H9 (cell line): Measurements from ENCODE around the gene HSPA8. TPM values are rescaled to one million over a fixed set of nuclear protein-coding genes. Genes with fewer than 3 reads are reported as not detected.

Experiments
- DNase-seq: peaks from one replicate; pipeline ENCODE4 v3.0.0-alpha.2; 2017
- H2AFZ ChIP-seq: one replicate; pipeline ENCODE4 v1.6.1; 2013; ENCODE audit warnings: mild to moderate bottlenecking, low read length, control low read depth, moderate library complexity
- H2AK5ac ChIP-seq: 2 replicates; pipeline ENCODE4 v1.6.1; 2013; ENCODE audit warnings: low read length, control low read depth, mixed read lengths; ENCODE audit not compliant: insufficient read length
- H2BK120ac ChIP-seq: one replicate; pipeline ENCODE4 v1.6.1; 2013; ENCODE audit warnings: low read depth, mild to moderate bottlenecking, low read length, control low read depth, inconsistent platforms; ENCODE audit not compliant: poor library complexity, severe bottlenecking
- H2BK12ac ChIP-seq: 2 replicates; pipeline ENCODE4 v1.6.1; 2013; ENCODE audit warnings: low read length, control low read depth, mixed read lengths, low read depth; ENCODE audit not compliant: insufficient read length
- H2BK15ac ChIP-seq: 2 replicates; pipeline ENCODE4 v1.6.1; 2013; ENCODE audit warnings: low read depth, low read length, control low read depth
- H2BK20ac ChIP-seq: one replicate; pipeline ENCODE4 v1.6.1; 2013; ENCODE audit warnings: low read depth, mild to moderate bottlenecking, low read length, control low read depth, inconsistent platforms; ENCODE audit not compliant: poor library complexity, severe bottlenecking
- H2BK5ac ChIP-seq: 2 replicates; pipeline ENCODE4 v1.6.1; 2013; ENCODE audit warnings: low read length, control low read depth, mixed read lengths; ENCODE audit not compliant: insufficient read length
- H3K14ac ChIP-seq: 2 replicates; pipeline ENCODE4 v1.6.1; 2013; ENCODE audit warnings: low read length, control low read depth; ENCODE audit not compliant: insufficient read depth
- H3K18ac ChIP-seq: 2 replicates; pipeline ENCODE4 v1.6.1; 2013; ENCODE audit warnings: low read depth, mild to moderate bottlenecking, mixed read lengths, low read length, control low read depth; ENCODE audit not compliant: insufficient read length
- H3K23ac ChIP-seq: 2 replicates; pipeline ENCODE4 v1.6.1; 2013; ENCODE audit warnings: low read length, control low read depth, mixed read lengths, low read depth; ENCODE audit not compliant: insufficient read length
- H3K23me2 ChIP-seq: 2 replicates; pipeline ENCODE4 v1.6.1; 2013; ENCODE audit warnings: low read depth, mild to moderate bottlenecking, mixed read lengths, low read length, control low read depth; ENCODE audit not compliant: insufficient read length, poor library complexity, severe bottlenecking
- H3K27ac ChIP-seq: 2 replicates; pipeline ENCODE4 v1.5.1; 2013; ENCODE audit warnings: low read length, control low read depth, mixed read lengths, low read depth; ENCODE audit not compliant: insufficient read length
- H3K27me3 ChIP-seq: 2 replicates; pipeline ENCODE4 v1.6.1; 2013; ENCODE audit warnings: low read length, control low read depth, inconsistent platforms; ENCODE audit not compliant: insufficient read depth
- H3K4ac ChIP-seq: 2 replicates; pipeline ENCODE4 v1.6.1; 2013; ENCODE audit warnings: low read depth, mild to moderate bottlenecking, control low read depth, inconsistent platforms, low read length, moderate library complexity
- H3K4me1 ChIP-seq: 2 replicates; pipeline ENCODE4 v1.6.1; 2013; ENCODE audit warnings: low read length, control low read depth, inconsistent platforms; ENCODE audit not compliant: insufficient read depth
- H3K4me2 ChIP-seq: 2 replicates; pipeline ENCODE4 v1.6.1; 2013; ENCODE audit warnings: low read length, control low read depth, mixed read lengths; ENCODE audit not compliant: insufficient read length, insufficient read depth
- H3K56ac ChIP-seq: 2 replicates; pipeline ENCODE4 v1.6.1; 2013; ENCODE audit warnings: low read depth, mild to moderate bottlenecking, mixed read lengths, low read length, control low read depth; ENCODE audit not compliant: insufficient read length
- H3K79me1 ChIP-seq: 2 replicates; pipeline ENCODE4 v1.6.1; 2013; ENCODE audit warnings: low read depth, mild to moderate bottlenecking, moderate library complexity, low read length, control low read depth, inconsistent platforms; ENCODE audit not compliant: insufficient read depth, poor library complexity, severe bottlenecking
- H3K79me2 ChIP-seq: 2 replicates; pipeline ENCODE4 v1.6.1; 2013; ENCODE audit warnings: low read length, control low read depth, inconsistent platforms; ENCODE audit not compliant: insufficient read depth
- H3K9ac ChIP-seq: 2 replicates; pipeline ENCODE4 v1.6.1; 2013; ENCODE audit warnings: low read length, control low read depth, mixed read lengths; ENCODE audit not compliant: insufficient read length; ENCODE audit errors: extremely low read depth
- H3K9me3 ChIP-seq: one replicate; pipeline ENCODE4 v1.6.1; 2013; ENCODE audit warnings: low read depth, low read length, inconsistent platforms; ENCODE audit not compliant: control insufficient read depth
- H3T11ph ChIP-seq: one replicate; pipeline ENCODE4 v1.6.1; 2013; ENCODE audit warnings: mild to moderate bottlenecking, low read length, control low read depth, inconsistent platforms
- H4K20me1 ChIP-seq: one replicate; pipeline ENCODE4 v1.6.1; 2013; ENCODE audit not compliant: control insufficient read depth, insufficient read length, insufficient read depth
- H4K5ac ChIP-seq: 2 replicates; pipeline ENCODE4 v1.6.1; 2013; ENCODE audit warnings: low read depth, mild to moderate bottlenecking, mixed read lengths, low read length, control low read depth; ENCODE audit not compliant: insufficient read length
- H4K8ac ChIP-seq: replicated peaks from 2 replicates; pipeline ENCODE4 v1.6.1; 2013; ENCODE audit warnings: low read length, control low read depth, mixed read lengths, low read depth; ENCODE audit not compliant: insufficient read length
- H4K91ac ChIP-seq: 2 replicates; pipeline ENCODE4 v1.6.1; 2013; ENCODE audit warnings: low read depth, mild to moderate bottlenecking, moderate library complexity, mixed read lengths, low read length, control low read depth; ENCODE audit not compliant: insufficient read length
- H3K27ac Mint-ChIP-seq, 3 experiments: 2 replicates in 2 of 3; 3 replicates in 1 of 3; pipeline ENCODE4 v1.8.0; 2020 to 2021; ENCODE audit warnings: mixed read lengths in 3 of 3, mild to moderate bottlenecking in 1 of 3, moderate library complexity in 1 of 3
- H3K27me3 Mint-ChIP-seq: 2 replicates; pipeline ENCODE4 v1.8.0; 2021; ENCODE audit warnings: low read depth, mild to moderate bottlenecking, moderate library complexity, mixed read lengths
- H3K36me3 Mint-ChIP-seq, 3 experiments: 2 replicates in 2 of 3; 3 replicates in 1 of 3; pipeline ENCODE4 v1.8.0; 2020 to 2021; ENCODE audit warnings: low read depth in 3 of 3, mixed read lengths in 3 of 3; ENCODE audit not compliant: insufficient read depth in 1 of 3
- H3K4me1 Mint-ChIP-seq, 2 experiments: 2 replicates each; pipeline ENCODE4 v1.8.0; 2020; ENCODE audit warnings: mixed read lengths in 2 of 2
- H3K4me3 Mint-ChIP-seq, 2 experiments: 2 replicates in 1 of 2; 3 replicates in 1 of 2; pipeline ENCODE4 v1.8.0; 2020 to 2021; ENCODE audit warnings: mild to moderate bottlenecking in 2 of 2, mixed read lengths in 2 of 2, moderate library complexity in 1 of 2
- H3K9me3 Mint-ChIP-seq, 2 experiments: 2 replicates in 1 of 2; 3 replicates in 1 of 2; pipeline ENCODE4 v1.8.0; 2020; ENCODE audit warnings: mild to moderate bottlenecking in 2 of 2, mixed read lengths in 2 of 2, moderate library complexity in 1 of 2
- WGBS: extraction: QIAGEN DNeasy Blood & Tissue Kit; methylation state at CpG from one replicate; pipeline ENCODE4 v1.1.7; 2013; ENCODE audit warnings: missing lambda C conversion rate, low lambda C conversion rate, mixed read lengths; ENCODE audit not compliant: insufficient read length; ENCODE audit errors: extremely low coverage; 5-methylcytosine and 5-hydroxymethylcytosine counted together
- total RNA-seq: library from RNA; stranded (reverse); gene quantifications from 2 replicates; pipeline ENCODE4 v1.2.1, GENCODE V29; 2021
- TF ChIP-seq, protein P1 (sequence below): fragments of 200-600 bp; sonication (generic); conservative IDR thresholded peaks from 3 replicates; pipeline ENCODE4 v1.8.0; 2021; ENCODE audit warnings: antibody characterized with exemption, mild to moderate bottlenecking

The HSPA8 gene
- total RNA-seq, 1 experiment from 2014 or later = 2,160 TPM

DNA sequence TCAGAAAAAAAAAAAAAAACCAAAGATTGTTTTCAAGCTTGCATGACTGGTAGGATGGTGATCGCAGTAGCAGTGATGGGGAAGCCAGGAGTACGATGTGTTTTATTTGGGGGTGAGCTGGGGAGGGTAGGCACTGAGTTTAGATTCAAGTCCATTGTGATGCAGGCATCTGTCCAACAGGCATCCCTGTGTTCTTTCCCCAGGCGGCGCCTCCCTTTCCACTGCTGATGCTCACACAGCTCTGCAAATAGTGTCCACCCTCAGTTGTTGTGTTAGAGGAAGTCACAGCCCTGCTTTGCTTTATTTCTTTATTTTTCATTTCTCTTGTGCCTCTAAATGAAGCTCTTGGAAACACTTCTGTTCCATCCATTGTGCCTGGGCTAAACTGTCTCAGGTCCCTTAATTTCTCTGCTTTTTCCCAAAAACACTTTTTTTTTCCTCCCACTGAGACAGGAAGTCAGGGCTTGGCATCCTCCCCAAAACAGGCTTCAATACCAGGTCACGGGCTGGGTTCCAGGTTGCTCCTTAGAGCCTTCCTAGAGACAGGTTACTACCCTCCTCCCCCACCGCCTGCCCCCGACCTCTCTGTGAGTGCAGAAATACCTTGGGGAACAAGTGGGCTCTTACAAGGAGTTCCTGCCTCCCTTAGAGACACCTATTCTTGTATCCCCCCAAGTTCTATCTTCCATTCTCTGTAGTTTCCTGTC, 38.6 kb upstream of the HSPA8 start:
- Histone ChIP-seq H3K27me3 (no peaks in the 10 kb centered on the region), H3K79me2 (no peaks in the 10 kb centered on the region), H4K91ac (no peak overlapping the region), H4K5ac (no peak overlapping the region), H3K23me2 (no peaks in the 10 kb centered on the region), H3K23ac (no peak overlapping the region), H2BK12ac (no peak overlapping the region), H2BK20ac (no peak overlapping the region), H3K4ac (no peak overlapping the region), H2AK5ac (no peak overlapping the region), H4K8ac (no peak overlapping the region), H2BK15ac (no peak overlapping the region), H3K27ac (no peak overlapping the region), H2BK120ac (no peak overlapping the region), H4K20me1 (peaks cover 4% of the 10 kb centered on the region), H2BK5ac (no peak overlapping the region), H3K9me3 (no peaks in the 10 kb centered on the region), H3K4me1 (no peaks in the 10 kb centered on the region), H3K79me1 (no peaks in the 10 kb centered on the region), H3K18ac (no peak overlapping the region), H2AFZ (no peak overlapping the region), H3K9ac (no peak overlapping the region), H3T11ph (no peak overlapping the region), H3K56ac (no peak overlapping the region), H3K4me2 (no peak overlapping the region), H3K14ac (no peak overlapping the region)
- no peak overlapping the region for H3K4me3 Mint-ChIP-seq
- DNase-seq = no peak
- no peaks in the 10 kb centered on the region for H3K27me3 Mint-ChIP-seq
- H3K27ac Mint-ChIP-seq = peak overlapping the region; percentile 5 to 77 (median 72); a peak in 4 of 7 replicates
- peaks cover 0 to 7% (median 3%) of the 10 kb centered on the region in 3 experiments; a peak in 5 of 7 replicates for H3K36me3 Mint-ChIP-seq
- H3K4me1 Mint-ChIP-seq = peaks cover 16 to 20% of the 10 kb centered on the region in 2 experiments
- TF ChIP-seq, protein P1, sequence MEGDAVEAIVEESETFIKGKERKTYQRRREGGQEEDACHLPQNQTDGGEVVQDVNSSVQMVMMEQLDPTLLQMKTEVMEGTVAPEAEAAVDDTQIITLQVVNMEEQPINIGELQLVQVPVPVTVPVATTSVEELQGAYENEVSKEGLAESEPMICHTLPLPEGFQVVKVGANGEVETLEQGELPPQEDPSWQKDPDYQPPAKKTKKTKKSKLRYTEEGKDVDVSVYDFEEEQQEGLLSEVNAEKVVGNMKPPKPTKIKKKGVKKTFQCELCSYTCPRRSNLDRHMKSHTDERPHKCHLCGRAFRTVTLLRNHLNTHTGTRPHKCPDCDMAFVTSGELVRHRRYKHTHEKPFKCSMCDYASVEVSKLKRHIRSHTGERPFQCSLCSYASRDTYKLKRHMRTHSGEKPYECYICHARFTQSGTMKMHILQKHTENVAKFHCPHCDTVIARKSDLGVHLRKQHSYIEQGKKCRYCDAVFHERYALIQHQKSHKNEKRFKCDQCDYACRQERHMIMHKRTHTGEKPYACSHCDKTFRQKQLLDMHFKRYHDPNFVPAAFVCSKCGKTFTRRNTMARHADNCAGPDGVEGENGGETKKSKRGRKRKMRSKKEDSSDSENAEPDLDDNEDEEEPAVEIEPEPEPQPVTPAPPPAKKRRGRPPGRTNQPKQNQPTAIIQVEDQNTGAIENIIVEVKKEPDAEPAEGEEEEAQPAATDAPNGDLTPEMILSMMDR = no peak
- H3K9me3 Mint-ChIP-seq = no peaks in the 10 kb centered on the region
- WGBS = no CpG with 5 or more reads among the region's 7 CpGs
